Calu3 (cell line): ENCODE measurements around the gene PLA2G2A. TPM values are rescaled to one million over a fixed set of nuclear protein-coding genes. Genes with fewer than 3 reads are reported as not detected.

ENCODE experiments used
- BruUV-seq: library from RNA; stranded (reverse); fragments of 400-500 nt; replicated peaks from 2 replicates; lab custom pipeline; 2021; lab: Mats Ljungman, UMichigan
- CTCF ChIA-PET: fragments of 300-600 bp; sonication (Branson Sonifier 250); formaldehyde crosslinking; loops from one replicate; lab custom pipeline; 2022; ENCODE audit warnings: antibody characterized with exemption; lab: Charles Lee
- DNase-seq: peaks from one replicate; pipeline ENCODE4 v3.0.0; 2022
- H3K27ac Mint-ChIP-seq: one replicate; pipeline ENCODE4 v1.8.0; 2022; ENCODE audit warnings: mixed read lengths; ENCODE audit not compliant: unreplicated experiment
- H3K27me3 Mint-ChIP-seq: one replicate; pipeline ENCODE4 v1.8.0; 2022; ENCODE audit warnings: mixed read lengths; ENCODE audit not compliant: unreplicated experiment
- H3K36me3 Mint-ChIP-seq: one replicate; pipeline ENCODE4 v1.8.0; 2022; ENCODE audit warnings: mild to moderate bottlenecking, moderate library complexity, mixed read lengths; ENCODE audit not compliant: insufficient read depth, unreplicated experiment
- H3K4me1 Mint-ChIP-seq: one replicate; pipeline ENCODE4 v1.8.0; 2022; ENCODE audit warnings: mild to moderate bottlenecking, low read depth, mixed read lengths; ENCODE audit not compliant: unreplicated experiment
- H3K4me3 Mint-ChIP-seq: one replicate; pipeline ENCODE4 v1.8.0; 2022; ENCODE audit warnings: mild to moderate bottlenecking, low read depth, moderate library complexity, mixed read lengths; ENCODE audit not compliant: unreplicated experiment
- H3K9me3 Mint-ChIP-seq: one replicate; pipeline ENCODE4 v1.8.0; 2022; ENCODE audit warnings: low read depth, mixed read lengths; ENCODE audit not compliant: unreplicated experiment
- intact Hi-C: fragments of 100-400 bp; cut with micrococcal nuclease; formaldehyde crosslinking; loops from one replicate; pipeline ENCODE4 v1.10.0; 2022; ENCODE audit not compliant: unreplicated experiment
- total RNA-seq: library from RNA; stranded (reverse); gene quantifications from 2 replicates; pipeline ENCODE4 v1.2.3, GENCODE V29; 2022
- TF ChIP-seq, protein P1 (sequence below): fragments of 200-600 bp; IDR thresholded peaks from one replicate; pipeline ENCODE4 v1.8.0; 2022; ENCODE audit warnings: antibody characterized with exemption; ENCODE audit not compliant: unreplicated experiment

Gene PLA2G2A
- total RNA-seq, 1 experiment from 2014 or later = not detected

GRCh38 chr1:19945914-19946313, 33.5 kb downstream of the PLA2G2A start:
- no peaks in the 10 kb centered on the region for H3K27me3 Mint-ChIP-seq
- H3K27ac Mint-ChIP-seq = no peak overlapping the region
- peaks cover 9% of the 10 kb centered on the region for H3K4me1 Mint-ChIP-seq
- no TSS peak for BruUV-seq
- peaks cover 3% of the 10 kb centered on the region for H3K9me3 Mint-ChIP-seq
- TF ChIP-seq, protein P1, sequence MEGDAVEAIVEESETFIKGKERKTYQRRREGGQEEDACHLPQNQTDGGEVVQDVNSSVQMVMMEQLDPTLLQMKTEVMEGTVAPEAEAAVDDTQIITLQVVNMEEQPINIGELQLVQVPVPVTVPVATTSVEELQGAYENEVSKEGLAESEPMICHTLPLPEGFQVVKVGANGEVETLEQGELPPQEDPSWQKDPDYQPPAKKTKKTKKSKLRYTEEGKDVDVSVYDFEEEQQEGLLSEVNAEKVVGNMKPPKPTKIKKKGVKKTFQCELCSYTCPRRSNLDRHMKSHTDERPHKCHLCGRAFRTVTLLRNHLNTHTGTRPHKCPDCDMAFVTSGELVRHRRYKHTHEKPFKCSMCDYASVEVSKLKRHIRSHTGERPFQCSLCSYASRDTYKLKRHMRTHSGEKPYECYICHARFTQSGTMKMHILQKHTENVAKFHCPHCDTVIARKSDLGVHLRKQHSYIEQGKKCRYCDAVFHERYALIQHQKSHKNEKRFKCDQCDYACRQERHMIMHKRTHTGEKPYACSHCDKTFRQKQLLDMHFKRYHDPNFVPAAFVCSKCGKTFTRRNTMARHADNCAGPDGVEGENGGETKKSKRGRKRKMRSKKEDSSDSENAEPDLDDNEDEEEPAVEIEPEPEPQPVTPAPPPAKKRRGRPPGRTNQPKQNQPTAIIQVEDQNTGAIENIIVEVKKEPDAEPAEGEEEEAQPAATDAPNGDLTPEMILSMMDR = no peak
- CTCF ChIA-PET = no interaction called here
- no peaks in the 10 kb centered on the region for H3K36me3 Mint-ChIP-seq
- intact Hi-C loops = no loop called here
- H3K4me3 Mint-ChIP-seq = no peak overlapping the region
- no peak for DNase-seq

- H3K4me1 Mint-ChIP-seq = no peaks in the 10 kb centered on the region
- no peaks in the 10 kb centered on the region for H3K27me3 Mint-ChIP-seq
- no peak overlapping the region for H3K4me3 Mint-ChIP-seq
- no peaks in the 10 kb centered on the region for H3K36me3 Mint-ChIP-seq
- CTCF ChIA-PET = no interaction called here
- no peak for DNase-seq
- H3K9me3 Mint-ChIP-seq = peaks cover 3% of the 10 kb centered on the region
- intact Hi-C loops = no loop called here
- BruUV-seq = no TSS peak
- no peak overlapping the region for H3K27ac Mint-ChIP-seq
- TF ChIP-seq, protein P1 = no peak
These were observed 36.8 kb downstream of the PLA2G2A start for GRCh38 chr1:19942657-19943056.

DNA sequence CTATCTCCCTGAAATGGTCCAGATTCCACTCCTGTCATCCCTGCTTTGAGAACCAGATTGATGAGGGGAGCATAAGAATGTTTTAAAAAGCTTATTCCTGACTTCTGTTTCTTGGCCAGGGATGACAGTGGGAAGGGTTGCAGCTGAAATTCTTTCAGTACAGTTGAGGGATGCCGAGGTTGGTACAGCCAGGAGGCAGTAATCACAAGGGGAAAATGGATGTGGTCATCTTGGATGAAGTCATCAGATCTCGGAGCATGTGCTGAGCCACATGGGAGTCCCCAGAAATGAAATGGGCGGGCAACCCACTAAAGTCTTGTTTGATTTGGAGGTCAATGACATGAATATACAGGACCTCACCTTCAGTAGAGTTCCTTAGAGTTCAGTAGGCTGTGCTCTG, 37.3 kb downstream of the PLA2G2A start:
- H3K4me1 Mint-ChIP-seq = no peaks in the 10 kb centered on the region
- H3K4me3 Mint-ChIP-seq = no peak overlapping the region
- DNase-seq = no peak
- CTCF ChIA-PET = no interaction called here
- TF ChIP-seq, protein P1 = no peak
- no peaks in the 10 kb centered on the region for H3K27me3 Mint-ChIP-seq
- intact Hi-C loops = no loop called here
- no peaks in the 10 kb centered on the region for H3K36me3 Mint-ChIP-seq
- no TSS peak for BruUV-seq
- peaks cover 3% of the 10 kb centered on the region for H3K9me3 Mint-ChIP-seq
- no peak overlapping the region for H3K27ac Mint-ChIP-seq

- intact Hi-C loops = no loop called here
- Mint-ChIP-seq H3K27ac (no peak overlapping the region), H3K4me1 (no peaks in the 10 kb centered on the region), H3K9me3 (peaks cover 5% of the 10 kb centered on the region), H3K27me3 (no peaks in the 10 kb centered on the region), H3K36me3 (no peaks in the 10 kb centered on the region), H3K4me3 (no peak overlapping the region)
- TF ChIP-seq, protein P1 = no peak
- BruUV-seq = no TSS peak
- CTCF ChIA-PET = no interaction called here
- DNase-seq = no peak
These were observed 38.2 kb downstream of the PLA2G2A start for GRCh38 chr1:19941206-19941568.
